Erythroblast (primary cell): ENCODE data around the gene RHOBTB3.

ENCODE experiments used
- GATA1 ChIP-seq: IDR thresholded peaks from 2 replicates; pipeline ENCODE4 v1.6.1; 2011; ENCODE audit warnings: low read depth, mild to moderate bottlenecking, control low read depth, low read length, moderate library complexity
- POLR2A ChIP-seq: IDR thresholded peaks from 2 replicates; pipeline ENCODE4 v1.6.1; 2011; ENCODE audit warnings: mild to moderate bottlenecking, low read length

DNA sequence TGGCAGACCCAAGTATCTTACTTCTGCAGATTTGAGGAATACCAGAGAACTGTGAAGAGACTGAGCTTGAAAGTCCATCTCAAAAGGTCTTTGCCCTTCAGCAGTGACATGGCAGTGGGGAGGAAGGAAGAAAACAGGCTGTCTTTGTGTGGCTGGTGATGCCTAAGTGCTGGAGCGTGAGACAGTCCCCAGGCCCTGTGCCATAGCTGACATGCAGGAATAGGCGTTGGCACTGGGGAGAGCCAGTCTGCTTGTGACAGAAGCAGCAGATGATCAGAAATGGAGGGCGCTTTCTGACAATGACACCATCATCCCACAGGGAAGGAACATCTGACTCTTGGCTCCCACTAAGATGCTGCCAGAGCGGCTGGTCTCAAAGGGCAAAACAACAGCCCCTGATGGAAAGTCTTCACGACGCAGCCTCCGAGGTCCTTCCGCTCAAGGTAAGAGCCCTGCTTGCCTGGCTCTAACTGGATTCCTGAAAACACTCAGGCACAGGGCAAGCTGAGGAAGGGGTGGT is 106.9 kb downstream of the RHOBTB3 start:
- no peak for TF ChIP-seq POLR2A
- TF ChIP-seq GATA1 = no peak
